ENCODE measurements around the gene EYA2.
"Not testable (repeated sequence)": the region's sequence is repeated elsewhere in the genome, so short reads cannot be mapped to it uniquely, and the experiment has no call there.

EYA2 gene

DNA sequence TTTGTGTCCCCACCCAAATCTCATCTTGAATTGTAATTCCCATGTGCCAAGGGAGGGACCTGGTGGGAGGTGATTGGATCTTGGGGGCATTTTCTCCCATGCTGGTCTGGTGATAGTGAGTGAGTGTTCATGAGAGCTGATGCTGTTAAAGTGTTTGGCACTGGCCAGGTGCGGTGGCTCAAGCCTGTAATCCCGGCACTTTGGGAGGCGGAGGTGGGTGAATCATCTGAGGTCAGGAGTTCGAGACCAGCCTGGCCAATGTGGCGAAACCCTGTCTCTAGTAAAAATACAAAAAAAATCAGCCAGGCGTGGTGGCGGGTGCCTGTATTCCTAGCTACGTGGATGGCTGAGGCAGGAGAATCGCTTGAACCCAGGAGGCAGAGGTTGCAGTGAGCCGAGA, 37.8 kb downstream of the EYA2 start:
- DNase-seq: not testable (repeated sequence)

DNA sequence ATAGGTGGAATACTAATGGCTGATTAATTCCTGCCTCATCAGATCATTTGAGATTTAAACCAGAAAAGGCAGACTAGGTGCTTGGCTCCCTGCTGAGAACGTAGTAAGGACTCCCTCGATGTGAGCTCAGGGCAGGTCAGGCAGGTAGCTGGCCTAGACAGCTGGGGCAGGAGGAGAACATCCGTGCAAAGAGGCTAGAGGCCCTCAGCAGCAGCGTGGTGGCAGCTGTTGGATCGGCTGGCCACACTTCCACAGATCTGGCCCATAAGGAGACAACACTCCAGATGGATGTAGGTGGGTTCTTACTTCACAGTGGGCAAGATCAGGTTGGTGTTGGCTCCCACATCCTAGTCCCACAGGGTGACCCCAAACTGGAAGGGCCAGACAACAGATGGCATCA, 38.5 kb downstream of the EYA2 start:
- no peak for DNase-seq

DNA sequence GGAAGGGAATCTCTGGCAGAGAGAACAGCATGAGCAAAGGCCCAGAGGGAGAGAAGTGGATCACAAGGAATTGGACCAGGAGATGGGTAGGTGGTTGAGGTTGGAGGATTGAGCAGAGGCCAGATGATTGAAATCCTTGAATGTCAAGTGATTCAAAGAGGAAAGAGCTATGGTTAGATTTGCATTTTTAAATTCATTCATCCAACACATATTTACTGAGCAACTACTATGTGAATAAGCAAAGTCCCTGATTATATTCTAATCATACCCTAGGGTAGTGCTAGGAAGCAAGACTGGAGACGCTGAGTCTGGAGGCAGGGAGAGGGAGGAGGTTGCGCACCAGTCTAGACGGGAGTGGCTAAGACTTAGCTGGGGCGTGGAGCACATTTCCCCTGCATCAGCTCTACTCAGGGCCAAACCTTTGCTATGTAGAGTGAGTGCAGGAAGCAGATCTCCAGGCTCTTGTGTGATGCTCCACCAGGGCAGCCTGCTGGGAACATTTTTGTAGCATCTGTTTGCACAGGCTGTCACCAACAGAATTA, 40.2 kb downstream of the EYA2 start:
- no peak for DNase-seq

DNA sequence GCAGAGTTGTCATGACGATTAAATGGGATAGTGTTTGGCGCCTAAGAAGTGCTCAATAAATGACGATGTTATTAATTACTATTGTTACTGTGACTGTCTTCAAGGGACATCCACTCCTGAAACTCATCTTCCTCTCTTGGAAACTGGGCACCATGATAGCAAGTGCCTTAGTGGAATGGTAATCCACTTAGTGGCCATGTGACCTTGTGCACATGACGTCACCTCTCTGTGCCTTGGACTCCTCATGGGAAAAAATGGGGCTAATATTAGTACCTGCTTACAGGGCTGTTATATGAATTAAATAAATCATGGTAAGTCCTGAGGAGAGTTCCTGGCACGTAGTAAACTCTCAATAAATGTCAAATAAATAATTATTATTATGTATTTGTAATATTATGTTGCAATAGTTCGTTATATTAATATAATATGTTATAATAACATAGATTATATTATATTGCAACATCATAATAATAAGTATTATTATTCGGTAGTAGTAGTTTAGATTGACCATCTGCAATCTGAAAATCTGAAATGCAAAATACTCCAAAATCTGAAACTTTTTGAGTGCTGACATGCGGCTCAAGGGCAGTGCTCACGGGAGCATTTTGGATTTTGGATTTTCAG, 40.9 kb downstream of the EYA2 start:
- no peak for DNase-seq

DNA sequence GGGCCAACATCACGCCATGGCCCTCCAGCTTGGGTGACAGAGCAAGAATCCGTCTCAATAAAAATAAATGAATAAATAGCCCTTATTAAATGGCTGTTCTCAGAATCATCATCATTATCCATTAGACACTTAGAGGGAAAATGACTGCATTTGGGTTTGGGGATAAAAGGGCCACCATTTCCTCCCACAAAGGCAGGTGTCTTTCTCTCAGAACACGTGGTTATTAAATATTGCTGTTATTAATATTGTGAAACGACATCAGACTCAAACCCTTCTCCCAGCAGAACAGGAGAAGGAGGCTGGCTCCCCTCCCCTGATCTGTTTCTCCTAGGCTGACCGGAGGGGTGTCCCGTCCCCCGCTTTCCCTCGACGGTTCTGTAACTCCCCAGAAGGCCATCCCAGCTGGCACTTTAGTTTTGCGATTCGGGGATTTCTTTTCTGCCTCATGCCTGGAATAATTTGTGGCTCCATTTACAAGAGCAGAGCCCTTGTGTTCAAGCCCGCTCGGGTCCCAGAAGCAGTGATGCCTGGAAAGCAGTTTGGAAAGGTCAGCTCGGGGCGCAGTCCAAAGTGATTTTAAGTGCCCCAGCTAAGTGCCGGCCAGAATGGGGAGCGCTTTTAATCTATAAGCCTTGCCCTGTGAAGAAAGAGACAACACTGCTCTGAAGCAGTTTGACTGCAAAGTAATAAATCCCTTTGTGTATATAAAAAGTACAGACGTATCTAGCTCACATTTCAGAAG, 41.9 kb downstream of the EYA2 start:
- no peak for DNase-seq

DNA sequence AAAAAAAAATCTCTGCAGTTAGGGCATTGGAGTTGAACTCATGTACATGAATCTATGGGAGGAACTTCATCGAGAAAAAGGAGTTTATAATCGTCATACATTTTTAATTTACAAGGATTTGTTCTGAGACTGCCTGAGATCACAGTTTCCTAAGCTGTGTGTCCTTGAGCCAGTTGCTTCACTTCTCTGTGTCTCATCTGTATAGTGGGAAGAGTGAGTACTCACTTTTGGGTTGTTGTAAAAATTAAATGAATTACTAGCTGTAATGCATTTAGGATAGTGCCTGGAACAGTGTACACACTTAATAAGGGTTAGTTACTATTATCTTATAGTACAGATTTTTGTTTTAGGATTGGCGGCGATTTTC, 42.5 kb downstream of the EYA2 start:
- DNase-seq: no peak

DNA sequence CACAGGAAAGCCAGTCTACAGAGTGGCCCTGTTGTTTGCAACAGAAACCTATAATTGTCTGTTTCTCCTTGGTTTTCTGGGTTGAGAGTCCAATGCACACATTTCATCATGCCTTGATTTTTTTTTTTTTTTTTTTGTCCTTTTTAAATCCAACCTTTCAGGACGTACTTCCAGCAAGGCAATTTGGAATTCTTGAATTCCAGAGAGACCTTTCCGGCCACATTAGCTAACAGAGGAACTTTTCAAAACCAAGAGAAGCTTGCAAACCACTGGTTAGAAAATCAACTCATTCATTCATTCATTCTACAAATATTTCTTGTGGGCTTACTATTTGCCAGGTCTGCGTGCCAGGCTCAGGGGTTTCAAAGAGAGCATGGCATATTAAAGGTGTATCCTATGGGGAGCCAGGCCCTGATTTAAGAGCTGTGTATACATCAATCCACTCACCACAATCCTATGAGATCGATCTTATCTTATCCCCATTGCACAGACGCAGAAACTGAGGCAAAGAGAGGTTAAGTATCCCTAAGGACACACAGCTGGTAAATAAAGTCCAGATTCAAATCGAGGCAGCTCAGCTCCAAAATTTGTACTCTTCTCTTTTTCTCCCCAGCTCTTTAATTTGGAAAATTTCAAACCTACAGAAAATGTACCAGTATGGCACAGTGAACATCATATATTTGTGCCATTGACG, 43.0 kb downstream of the EYA2 start:
- no peak for DNase-seq

DNA sequence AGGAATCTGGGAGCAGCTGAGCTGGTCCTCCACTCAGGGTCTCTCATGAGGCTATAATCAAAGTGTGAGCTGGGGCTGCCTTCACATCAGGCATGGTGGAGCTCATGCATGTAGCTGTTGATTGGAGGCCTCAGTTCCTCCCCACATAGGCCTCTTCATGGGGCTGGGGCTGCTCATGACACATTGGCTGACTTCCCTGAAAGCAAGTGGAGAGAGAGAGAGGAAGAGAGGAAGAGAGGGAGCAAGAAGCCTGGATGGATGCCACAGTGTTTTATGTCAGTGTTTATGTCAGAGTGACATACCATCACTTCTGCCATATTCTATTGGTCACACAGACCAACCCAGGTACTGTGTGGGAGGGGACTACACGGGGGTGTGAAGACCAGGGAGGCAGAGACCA, 43.8 kb downstream of the EYA2 start:
- peak; percentile 49 for DNase-seq

DNA sequence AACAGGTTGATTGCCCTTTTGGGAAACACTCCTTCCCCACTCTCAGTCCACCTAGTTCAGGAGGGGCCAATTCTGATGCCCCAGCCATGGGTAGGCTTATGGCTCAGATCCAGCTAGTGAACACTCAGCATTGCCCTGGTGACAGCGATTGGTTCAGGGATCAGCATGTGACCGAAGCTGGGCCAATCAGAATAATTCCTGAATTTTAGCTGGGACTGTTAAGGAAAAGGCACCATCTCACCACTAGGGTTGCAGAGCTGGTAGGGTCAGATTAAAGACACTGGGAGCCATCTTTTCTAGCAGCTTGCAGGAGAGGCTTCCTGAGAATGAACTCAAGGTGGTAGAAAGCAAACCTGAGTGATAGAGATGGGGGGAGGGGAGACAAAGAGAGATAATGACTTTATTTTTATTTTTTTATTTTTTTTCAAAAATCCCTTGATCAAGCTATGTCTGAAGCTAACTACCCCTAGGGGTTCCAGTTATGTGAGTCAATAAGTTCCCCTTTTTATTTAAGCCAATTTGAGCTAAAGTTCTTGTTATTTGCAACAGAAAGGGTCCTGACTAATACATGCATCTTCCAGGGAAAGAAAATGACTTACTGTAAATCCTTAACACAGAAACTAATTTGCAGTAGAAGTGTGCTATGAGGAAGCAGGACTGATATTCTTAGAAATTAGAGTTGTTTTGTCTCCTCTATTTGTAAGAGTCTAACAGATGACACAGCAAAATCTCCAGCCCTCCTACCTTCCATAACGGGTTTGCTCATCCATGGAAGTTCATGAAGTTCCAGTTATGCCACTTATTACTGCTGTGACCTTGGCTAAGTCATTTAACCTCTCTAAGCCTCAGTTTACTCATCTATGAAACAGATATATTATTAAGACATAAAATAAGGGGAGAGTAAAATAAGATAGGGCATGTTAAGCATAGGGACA, 44.7 kb downstream of the EYA2 start:
- no peak for DNase-seq

DNA sequence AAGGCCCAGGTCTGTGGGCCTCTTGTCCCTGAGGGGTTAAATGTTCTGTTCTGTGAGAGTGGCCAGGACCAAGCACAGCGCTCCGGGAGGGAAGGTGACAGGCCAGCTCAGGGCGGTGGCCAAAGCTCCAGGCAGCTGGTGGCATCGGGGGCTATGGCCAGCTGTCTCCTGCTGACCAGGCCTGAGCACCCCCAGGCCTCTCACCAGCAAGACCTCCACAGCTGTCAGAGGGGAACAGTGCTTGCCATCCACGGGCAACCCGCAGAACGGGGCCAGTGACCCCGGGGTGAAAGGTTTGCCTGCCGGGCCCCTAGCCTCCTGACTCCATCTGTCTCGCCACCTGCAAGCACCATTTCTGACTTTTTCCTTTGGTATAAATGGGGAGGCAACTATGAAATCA, 46.0 kb downstream of the EYA2 start:
- no peak for DNase-seq

DNA sequence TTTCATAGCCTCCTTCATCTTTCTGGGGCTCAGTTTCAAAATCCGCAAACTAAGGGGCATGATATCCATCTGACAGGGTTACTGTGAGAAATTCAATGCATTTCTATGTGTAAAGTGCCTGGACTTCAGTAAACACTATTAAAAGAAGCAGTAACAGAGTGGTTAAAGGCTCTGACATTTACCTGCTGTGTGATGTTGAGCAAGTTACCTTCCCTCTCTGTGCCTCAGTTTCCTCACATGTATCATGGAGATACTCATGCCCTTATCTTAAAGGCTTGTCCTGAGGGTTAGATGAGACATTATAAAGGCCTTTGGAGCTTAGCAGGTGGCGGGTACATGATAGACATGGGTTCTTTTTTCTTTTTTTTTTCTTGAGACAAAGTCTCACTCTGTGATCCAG, 46.8 kb downstream of the EYA2 start:
- no peak for DNase-seq

DNA sequence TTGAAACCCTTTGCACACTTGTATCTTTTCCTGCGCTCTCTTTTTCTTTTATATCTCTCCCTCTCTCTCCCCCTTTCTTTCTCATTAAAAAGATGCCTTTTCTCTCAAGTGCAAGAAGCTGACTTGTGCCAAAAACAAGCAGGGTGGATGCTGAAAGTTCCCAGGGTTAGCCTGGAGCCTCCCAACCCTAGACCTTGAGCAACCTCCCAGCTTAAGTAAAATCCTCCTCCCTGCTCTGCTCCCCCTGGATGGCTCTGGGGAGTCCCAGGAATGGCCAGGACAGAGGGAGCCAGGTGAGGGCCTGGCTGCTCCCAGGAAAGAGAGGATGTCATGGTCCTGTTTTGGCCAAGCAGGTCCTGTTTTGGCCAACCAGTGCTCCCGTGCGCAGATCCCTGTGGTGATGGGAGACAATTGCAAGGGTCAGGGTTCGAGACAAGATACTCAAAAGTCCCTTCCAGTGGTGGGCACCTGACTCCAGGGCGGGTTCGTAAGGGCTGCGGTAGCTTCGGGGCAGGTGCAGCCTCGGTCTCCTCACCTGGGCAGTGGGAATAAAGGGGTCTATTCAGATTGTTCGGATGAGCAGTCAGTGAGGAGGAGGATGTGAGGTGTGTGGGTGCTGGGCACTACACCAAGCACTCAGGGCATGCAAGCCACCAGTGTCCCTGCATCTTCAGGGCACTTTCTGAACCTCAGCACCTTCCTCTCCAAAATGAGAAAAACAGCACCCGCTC, 49.4 kb downstream of the EYA2 start:
- no peak for DNase-seq

DNA sequence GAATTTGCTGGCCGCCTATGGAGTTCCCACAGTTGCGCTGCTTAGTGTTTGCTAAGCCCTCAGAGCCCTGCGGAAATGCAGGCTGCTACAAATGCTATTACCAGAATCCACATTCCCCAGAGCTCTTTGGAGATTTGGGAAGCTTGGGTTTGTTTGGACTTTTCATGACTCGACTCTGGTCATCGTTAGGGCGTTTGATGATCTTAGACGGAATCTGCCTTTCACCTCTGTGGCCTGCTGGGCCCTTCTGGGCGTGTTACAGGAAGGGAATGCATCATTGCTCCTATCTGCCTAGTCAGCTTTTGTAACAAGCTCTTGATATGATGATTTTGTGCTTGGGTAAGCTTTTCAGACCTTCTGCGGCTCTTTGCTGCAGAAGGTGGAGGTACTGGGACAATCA, 50.8 kb downstream of the EYA2 start:
- no peak for DNase-seq

DNA sequence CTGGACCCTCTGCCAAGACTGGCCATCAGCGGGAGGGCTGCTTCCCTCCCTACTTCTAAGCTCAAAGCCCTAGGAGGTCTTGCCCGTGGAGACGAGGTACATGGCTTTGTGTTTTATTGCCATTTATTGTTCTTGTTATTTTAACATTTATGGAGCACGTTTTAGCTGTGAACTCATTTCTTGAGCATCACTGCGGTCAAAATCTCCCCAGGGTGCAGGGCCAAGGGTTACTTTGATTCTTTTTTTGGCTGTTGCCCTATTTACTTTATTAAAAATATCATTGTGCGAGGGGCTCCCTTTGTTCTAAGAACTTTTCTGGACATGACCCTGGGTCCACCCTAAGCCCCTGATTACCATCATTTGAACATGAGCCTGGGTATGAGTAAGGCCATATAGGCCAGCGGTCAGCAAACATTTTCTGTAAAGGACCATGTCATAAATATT, 51.6 kb downstream of the EYA2 start:
- DNase-seq: no peak

DNA sequence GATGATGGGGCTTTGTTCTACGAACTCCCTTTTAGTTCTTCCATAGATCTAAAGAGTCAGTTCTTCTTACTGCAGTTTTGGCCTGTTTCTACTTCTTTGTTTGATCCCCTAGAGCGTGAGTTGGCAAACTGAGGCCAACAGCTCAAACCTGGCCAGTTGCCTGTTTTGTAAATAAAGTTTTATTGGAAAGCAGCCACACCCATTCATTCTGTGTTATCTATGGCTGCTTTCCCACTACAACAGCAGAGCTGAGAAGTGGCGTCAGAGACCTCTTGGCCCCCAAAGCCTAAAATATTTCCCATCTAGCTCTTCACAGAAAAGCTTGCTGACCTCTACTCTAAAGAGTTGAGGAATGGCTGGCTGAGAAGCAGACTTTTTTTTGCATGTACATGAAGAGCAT, 52.2 kb downstream of the EYA2 start:
- DNase-seq: no peak

DNA sequence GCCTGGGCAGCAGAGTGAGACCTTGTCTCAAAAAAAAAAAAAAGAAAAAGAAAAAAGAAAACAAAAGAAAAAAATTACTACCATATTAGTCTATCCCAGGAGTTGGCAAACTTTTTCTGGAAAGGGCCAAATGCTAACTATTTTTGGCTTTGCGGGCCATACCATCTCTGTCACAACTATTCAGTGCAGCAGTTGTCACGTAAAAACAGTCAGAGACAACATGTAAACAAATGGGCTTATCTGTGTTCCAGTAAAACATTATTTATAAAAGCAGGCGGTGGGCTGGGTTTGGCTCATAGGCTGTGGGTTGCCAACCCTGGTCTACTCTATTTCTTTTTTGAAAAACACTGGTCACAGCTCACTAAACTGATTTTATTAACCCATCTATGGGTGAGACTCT, 53.4 kb downstream of the EYA2 start:
- no peak for DNase-seq

DNA sequence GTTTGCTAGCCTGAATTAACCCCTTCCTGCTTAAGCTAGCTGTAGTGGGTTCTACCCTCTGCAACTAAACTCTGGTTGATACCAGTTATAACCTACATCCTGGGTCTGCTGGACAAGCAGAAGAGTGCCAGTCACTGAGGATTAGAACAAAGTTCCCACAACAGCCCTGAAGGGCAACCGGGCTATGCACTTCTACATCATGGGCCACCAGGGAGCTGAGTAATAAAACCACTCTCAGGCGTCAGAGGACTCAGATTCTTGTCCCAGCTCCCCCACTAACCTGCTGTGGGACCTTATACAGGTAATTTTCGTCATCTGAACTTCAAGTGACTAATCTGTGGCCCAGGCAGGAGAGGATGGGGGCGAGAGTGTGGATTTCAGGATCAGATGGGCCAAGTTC, 56.8 kb downstream of the EYA2 start:
- no peak for DNase-seq

DNA sequence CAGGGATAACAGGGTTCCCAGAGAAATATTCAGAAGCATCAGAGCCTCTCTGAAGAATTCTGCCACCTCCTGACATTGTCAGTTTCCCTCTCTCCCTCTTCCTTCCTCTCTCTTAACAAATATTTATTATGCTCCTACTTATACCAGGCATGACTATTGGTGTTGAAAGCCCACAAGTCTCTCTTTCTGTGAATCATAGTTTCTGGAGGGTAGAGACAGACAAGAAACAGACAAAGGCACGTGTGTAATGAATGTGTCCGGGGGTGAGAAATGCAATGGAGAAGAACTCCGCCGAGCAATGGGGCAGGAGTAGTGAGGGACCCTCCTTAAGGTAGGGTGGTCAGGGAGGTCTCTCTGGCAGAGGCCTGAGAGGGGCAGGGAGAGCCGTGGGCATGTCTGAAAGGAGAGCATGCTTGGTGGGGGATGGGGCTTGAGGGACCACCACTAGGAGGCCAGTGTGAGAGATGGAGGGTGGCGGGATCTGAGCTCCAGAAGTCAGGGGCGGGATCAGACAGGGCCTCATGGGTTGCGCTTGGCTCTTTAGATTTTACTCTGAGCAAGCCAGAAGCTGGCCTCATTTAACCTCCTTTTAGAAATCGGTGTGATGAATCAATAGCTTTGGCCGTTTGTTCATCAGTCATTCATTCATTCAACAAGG, 57.3 kb downstream of the EYA2 start:
- DNase-seq: no peak

DNA sequence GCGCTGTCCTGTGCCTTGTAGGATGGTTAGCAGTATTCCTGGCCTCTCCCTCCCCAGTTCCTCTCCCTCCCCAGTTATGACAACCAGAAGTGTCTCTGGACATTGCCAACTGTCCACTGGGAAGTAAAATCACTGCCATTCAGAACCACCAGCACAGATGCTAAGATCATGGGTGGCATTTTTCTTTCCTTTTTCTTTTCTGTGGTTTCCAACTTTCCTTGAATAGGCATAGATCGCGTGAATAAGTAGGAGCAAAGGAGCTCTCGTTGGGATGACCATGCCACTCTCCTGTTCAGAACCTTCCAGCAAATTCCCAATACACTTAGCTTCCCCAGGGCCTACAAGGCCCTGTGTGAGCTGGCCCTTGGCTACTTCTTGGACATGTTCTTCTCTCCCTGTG, 59.0 kb downstream of the EYA2 start:
- no peak for DNase-seq

DNA sequence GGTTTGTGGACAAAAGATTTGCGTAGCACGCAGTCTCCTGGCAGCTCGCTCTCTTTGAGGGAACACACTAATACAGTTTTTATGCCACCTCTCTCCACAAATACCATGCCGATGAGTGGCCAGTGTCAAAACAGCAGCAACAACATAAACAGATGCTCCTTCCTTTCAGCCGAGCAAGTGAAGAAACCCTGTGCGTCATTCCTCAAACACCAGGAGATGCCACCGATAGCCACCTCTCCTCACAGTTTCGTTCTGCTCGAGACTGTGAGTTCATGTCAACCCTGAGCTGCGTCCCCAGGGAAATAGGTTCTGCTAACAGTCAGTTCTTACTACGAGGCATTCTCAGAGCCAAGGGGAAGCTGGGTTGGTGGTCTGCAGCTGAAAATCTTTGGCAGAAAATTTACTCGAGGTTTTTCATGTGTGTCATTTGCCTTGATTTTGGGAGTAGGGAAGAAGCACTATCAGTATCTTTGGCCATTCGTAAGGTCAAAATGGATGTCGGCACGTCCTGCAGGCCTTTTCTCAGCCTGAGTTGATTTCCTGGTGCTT, 59.9 kb downstream of the EYA2 start:
- no peak for DNase-seq
